ENCODE measurements around the gene CPSF4.
"Not testable (repeated sequence)": the region's sequence is repeated elsewhere in the genome, so short reads cannot be mapped to it uniquely, and the experiment has no call there.

The CPSF4 gene

DNA sequence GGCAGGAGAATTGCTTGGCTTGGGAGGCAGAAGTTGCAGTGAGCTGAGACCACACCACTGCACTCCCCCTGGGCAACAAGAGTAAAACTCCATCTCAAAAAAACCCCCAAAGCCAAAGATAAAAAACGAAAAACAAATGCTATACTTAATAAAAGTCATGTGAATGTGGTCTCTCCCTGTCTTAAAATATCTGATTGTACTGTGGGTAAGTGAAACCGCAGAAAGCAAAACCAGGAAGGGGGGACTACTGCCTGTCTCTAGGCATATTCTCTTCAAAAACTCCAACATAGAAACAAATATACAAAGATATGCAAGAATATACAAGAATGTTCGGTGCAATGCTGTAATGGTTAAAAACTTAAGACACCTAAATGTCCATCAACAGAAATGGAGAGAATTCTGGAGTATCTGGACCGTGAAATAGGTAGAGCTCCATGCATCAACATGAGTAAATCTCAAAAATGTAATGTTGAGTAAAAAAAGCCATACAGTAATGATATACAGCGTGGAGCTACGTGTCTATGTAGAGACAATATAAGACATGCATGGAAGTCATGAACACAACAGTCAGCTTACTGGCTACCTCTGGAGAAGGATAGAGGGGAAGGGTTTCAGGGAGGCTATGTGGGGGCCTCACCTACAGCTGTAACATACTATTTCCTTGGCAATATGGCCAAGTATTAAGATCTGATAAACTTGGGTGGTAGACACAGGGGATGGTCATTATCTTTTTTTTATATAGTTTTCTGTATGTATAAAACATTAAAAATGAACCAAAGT is 59.2 kb downstream of the CPSF4 start:
- DNase-seq: no peak

- DNase-seq: no peak
Measured at GRCh38 chr7:99498546-99498944, 59.8 kb downstream of the CPSF4 start.

DNA sequence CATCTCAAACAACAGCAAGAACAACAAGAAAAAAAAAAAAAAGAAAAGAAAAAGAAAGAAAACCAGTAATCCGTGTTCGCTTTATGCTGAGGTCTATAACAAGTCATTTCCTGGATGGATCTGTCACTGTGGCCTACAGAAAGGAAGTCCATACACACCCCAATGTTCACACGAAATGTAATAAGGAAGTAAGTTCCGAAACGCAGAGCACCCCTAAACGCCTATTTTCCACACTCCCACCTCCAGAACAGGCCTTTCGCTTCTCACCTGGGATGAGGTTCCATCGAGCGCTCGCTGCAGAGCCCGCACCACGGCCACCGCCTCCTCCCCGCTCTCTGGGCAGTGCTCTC is 60.6 kb downstream of the CPSF4 start:
- DNase-seq: peak; percentile 5

- peak; percentile 97 for DNase-seq
Measured at GRCh38 chr7:99499721-99500636, 61.2 kb downstream of the CPSF4 start, which contains the start of gene ZNF394. TSS of gene ZNF394 (minus strand) at chr7:99500281. CDS start at chr7:99500093, 188 bp downstream.

DNA sequence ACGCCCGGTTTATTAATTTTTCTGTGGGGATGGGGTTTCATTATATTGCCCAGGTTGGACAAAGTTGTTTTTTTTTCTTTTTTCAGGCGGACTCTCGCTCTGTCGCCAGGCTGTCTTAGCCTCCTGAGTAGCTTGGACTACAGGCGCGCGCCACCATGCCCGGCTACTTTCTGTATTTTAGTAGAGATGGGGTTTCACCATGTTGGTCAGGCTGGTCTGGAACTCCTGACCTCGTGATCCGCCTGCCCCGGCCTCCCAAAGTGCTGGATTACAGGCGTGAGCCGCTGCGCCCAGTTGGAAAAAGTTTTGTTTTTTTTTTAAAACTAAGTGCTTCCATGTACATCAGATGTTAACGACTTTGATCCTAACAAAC is 61.9 kb downstream of the CPSF4 start:
- DNase-seq: peak; percentile 11

- not testable (repeated sequence) for DNase-seq
Measured at GRCh38 chr7:99501236-99501635, 62.5 kb downstream of the CPSF4 start.

- no peak for DNase-seq
Measured at GRCh38 chr7:99504281-99504602, 65.5 kb downstream of the CPSF4 start.

DNA sequence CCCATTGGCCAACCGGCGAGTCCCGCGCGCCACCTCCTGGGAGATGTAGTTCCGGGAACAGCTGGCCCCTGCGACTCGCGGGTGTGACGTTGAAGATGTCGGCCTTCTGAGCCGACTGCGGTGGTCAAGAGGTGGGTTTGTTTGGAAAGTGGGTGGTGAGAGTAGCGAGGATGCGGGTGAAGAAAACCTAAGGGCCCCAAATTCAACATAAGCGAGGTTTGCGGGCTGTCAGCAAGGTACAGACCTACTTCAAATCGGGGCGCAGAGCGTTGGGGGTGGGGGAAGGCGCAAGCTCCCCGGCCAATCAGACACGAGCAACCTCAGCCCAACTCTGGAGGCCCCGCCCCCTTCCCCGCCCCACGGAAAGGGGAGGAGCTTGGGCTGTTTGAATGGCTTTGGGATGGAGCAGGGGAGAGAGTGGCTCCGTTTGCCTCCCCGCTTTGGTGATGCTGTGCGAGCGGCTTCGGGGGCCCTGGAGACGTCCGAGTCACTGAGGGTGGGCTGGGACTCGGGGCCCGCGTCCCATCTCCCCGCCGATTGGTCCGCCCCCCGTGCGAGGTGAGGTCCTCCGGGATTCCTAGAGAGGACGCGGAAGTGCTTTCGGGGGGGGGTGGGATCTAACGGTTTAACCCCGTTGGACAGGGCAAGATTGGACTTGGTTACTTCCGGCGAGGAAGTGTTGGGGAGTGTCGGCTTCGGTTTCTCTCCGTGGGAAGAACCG is 66.0 kb downstream of the CPSF4 start, which contains the start of gene ZKSCAN5:
Gene ZKSCAN5, plus strand, starts transcription at position 60 of the 721 bp plus-strand sequence. CDS start 1,383 bp downstream, outside the sequence.
- peak; percentile 98 for DNase-seq

GRCh38 chr7:99505324-99505662 is 66.5 kb downstream of the CPSF4 start:
- DNase-seq: no peak
